PC-9 (cell line): ENCODE measurements around the gene ADGRD1.

ENCODE experiments used
- EZH2 ChIP-seq: fragments of 200-600 bp; sonication (generic); IDR thresholded peaks from 2 replicates; pipeline ENCODE4 v1.8.0; 2017; ENCODE audit warnings: antibody characterized with exemption, low read depth
- TF ChIP-seq, protein P1 (sequence below): fragments of 200-600 bp; sonication (generic); conservative IDR thresholded peaks from 2 replicates; pipeline ENCODE4 v1.6.1; 2017; ENCODE audit warnings: mixed run types, antibody characterized with exemption, mild to moderate bottlenecking, moderate library complexity

DNA sequence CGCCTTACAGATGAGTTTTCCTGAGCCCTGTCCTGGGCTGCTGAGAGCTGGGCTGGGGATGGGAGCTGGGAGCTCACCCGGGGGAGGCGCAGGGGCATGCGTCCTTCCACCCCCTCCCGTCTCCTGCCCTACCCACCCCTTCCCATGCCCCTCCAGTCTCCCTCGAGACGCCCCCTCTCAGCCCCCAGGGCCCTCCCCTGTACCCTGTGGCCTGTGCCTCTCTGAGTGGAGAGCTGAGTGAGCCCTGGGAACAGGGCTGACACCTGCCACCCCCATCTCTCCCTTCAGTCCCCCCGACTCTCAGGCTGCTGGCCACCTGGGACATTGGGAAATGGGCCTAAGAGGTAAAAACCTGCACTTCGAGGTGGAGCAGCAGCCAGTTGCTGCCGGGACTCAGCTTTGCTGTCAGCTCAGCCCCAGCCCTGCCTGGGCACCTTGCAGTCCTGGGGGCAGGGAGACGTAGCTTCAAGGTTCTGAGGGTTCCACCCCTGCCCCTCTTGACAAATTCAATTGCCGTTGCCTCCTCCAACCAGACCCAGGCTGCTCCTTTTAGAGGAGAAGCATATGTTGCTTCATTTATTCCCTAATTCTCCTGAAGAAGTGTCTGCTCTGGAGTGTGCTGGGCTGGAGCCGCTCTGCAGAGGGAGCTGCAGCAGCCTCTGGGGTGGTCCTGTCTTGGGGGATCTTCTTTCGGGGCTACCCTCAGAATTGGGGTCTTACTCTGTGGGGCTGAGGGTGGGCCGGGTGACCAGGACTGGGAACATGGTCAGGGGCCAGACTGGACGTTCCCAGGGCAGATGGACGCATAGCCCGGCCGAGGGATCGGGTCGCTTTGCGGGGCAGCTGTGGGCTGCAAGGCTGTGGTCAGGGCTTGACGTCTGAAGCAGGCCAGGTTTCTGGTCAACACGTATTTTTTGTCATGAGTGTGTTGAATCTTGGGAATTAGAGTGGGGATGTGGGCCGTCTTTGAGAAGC, 141.4 kb downstream of the ADGRD1 start:
- TF ChIP-seq EZH2 = no peak
- TF ChIP-seq, protein P1, sequence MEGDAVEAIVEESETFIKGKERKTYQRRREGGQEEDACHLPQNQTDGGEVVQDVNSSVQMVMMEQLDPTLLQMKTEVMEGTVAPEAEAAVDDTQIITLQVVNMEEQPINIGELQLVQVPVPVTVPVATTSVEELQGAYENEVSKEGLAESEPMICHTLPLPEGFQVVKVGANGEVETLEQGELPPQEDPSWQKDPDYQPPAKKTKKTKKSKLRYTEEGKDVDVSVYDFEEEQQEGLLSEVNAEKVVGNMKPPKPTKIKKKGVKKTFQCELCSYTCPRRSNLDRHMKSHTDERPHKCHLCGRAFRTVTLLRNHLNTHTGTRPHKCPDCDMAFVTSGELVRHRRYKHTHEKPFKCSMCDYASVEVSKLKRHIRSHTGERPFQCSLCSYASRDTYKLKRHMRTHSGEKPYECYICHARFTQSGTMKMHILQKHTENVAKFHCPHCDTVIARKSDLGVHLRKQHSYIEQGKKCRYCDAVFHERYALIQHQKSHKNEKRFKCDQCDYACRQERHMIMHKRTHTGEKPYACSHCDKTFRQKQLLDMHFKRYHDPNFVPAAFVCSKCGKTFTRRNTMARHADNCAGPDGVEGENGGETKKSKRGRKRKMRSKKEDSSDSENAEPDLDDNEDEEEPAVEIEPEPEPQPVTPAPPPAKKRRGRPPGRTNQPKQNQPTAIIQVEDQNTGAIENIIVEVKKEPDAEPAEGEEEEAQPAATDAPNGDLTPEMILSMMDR = no peak
